Transverse colon (tissue), 4 donors: ENCODE results near the gene CEACAM1. TPM values are rescaled to one million over a fixed set of nuclear protein-coding genes. Genes with fewer than 3 reads are reported as not detected.
A peak's percentile ranks its signal among the peaks of the same experiment; 100 is the strongest.

Experiments
- DNase-seq: peaks from one replicate; pipeline ENCODE4 v3.0.0-alpha.2; 2019
- H3K27ac ChIP-seq, 4 donors: fragments of 200-600 bp; sonication (generic); 2 replicates each; pipeline ENCODE4 v1.5.1; 2016 to 2018; ENCODE audit warnings: inconsistent platforms in 4 of 4
- H3K27me3 ChIP-seq: fragments of 200-600 bp; sonication (generic); 2 replicates; pipeline ENCODE4 v1.5.1; 2017; ENCODE audit warnings: inconsistent platforms
- H3K36me3 ChIP-seq, 4 donors: fragments of 200-600 bp; sonication (generic); 2 replicates each; pipeline ENCODE4 v1.5.1; 2017 to 2019; ENCODE audit warnings: inconsistent platforms in 4 of 4
- H3K4me1 ChIP-seq, 4 donors: fragments of 200-600 bp; sonication (generic); 2 replicates each; pipeline ENCODE4 v1.5.1; 2017 to 2020; ENCODE audit warnings: inconsistent platforms in 4 of 4
- H3K4me3 ChIP-seq, 4 donors: fragments of 200-600 bp; sonication (generic); 1 replicate in 1 of 4; 2 replicates in 3 of 4; pipeline versions ENCODE4 v1.5.1 to v1.6.1; 2017 to 2019; ENCODE audit warnings: inconsistent platforms in 4 of 4
- H3K9me3 ChIP-seq, 2 donors: fragments of 200-600 bp; sonication (generic); 2 replicates each; pipeline ENCODE4 v1.5.1; 2017 to 2019; ENCODE audit warnings: inconsistent platforms in 2 of 2
- EP300 ChIP-seq: sonication (generic); formaldehyde crosslinking; IDR thresholded peaks from one replicate; pipeline ENCODE4 v1.6.1; 2017; ENCODE audit warnings: antibody characterized with exemption, low read depth
- POLR2A ChIP-seq: fragments of 450-650 bp; IDR thresholded peaks from one replicate; pipeline ENCODE4 v1.6.1; 2016; ENCODE audit warnings: antibody characterized with exemption, mild to moderate bottlenecking, moderate library complexity
- POLR2AphosphoS5 ChIP-seq, 3 donors: sonication (generic); formaldehyde crosslinking; IDR thresholded peaks; one replicate each; pipeline ENCODE4 v1.6.1; 2016; ENCODE audit warnings: antibody characterized with exemption in 3 of 3
- WGBS, 2 donors: methylation state at CpG; one replicate each; pipeline ENCODE4 v1.1.5; 2018; ENCODE audit warnings: low coverage in 1 of 2; 5-methylcytosine and 5-hydroxymethylcytosine counted together
- in situ Hi-C, 4 donors: fragments of 200-750 bp; cut with MboI; loops; one replicate each; pipeline versions ENCODE4 v1.15.0 to v1.15.1; 2017; ENCODE audit warnings: low sequenced_read_pairs in 3 of 4, low pct_ligation_motif_present in 1 of 4, low pct_unique_long_range_greater_than_20kb in 1 of 4
- intact Hi-C: fragments of 100-400 bp; cut with DNase I; formaldehyde crosslinking; loops from one replicate; pipeline ENCODE4 v1.15.1; 2023; ENCODE audit warnings: low total_unique reads
- total RNA-seq, 4 donors: library from RNA; depleted of rRNA; stranded (reverse); fragments of >200 nt; gene quantifications; one replicate each; pipeline ENCODE4 v1.1.0, GENCODE V29; 2016
- TF ChIP-seq, protein P1 (sequence below), 5 experiments: fragments of 200-600 bp in 3 of 5; fragments of 450-650 bp in 2 of 5; sonication (generic) in 3 of 5; IDR thresholded peaks; 1 replicate in 2 of 5; 2 replicates in 3 of 5; pipeline ENCODE4 v1.5.1; 2016 to 2017; ENCODE audit warnings: antibody characterized with exemption in 5 of 5, inconsistent platforms in 3 of 5, mild to moderate bottlenecking in 2 of 5, moderate library complexity in 1 of 5

Gene CEACAM1
- total RNA-seq, 4 donors from 2014 or later, result 38.6 to 835 (median 564) TPM

DNA sequence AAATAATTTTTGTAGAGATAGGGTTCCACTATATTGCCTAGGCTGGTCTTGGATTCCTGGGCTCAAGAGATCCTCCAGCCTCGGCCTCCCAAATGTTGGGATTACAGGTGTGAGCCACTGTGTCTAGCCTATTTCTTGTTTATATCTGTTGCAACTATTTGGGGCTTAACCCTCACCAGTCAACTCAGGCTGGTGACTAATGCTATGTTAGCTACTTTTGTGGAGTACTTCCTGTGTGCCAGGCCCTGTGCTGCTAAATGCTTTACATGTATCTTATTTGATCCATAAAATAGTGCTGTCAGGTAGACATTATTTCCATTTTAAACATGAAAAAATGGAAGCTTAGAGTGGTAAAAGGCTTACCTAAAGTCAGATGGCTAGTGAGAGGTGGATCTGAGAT, 13.8 kb downstream of the CEACAM1 start:
- DNase-seq, result no peak
- 90 to 100% methylated on average over 1 of the region's 1 CpG for WGBS, 2 donors

DNA sequence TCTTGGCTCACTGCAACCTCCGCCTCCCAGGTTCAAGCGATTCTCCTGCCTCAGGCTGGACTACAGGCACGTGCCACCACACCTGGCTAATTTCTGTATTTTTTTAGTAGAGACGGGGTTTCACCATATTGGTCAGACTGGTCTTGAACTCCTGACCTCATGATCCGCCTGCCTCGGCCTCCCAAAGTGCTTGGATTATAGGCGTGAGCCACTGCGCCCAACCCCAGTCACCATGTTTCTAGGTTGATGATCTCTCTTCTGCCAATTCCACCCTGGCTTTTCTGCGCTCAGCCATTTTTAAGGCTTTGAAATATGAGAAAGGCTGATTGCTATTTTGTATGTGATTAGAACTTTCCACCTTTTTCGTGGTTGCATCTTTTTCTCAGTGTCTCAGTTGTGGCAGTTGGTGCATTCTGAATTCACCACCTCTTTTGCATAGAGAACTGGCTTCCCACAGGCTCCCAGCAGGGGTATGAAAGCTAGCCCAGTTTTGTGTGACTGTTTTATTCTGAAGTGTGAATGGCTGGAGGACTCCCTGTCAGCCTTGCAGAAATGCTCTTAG, 15.5 kb downstream of the CEACAM1 start:
- Histone ChIP-seq H3K27ac (peak overlapping the region in 1 of 4 donors; percentile 21), H3K27me3 (no peaks in the 10 kb centered on the region), H3K9me3 (peaks cover 0 to 6% of the 10 kb centered on the region in 2 donors), H3K4me3 (no peak overlapping the region), H3K36me3 (peaks cover 0 to 10% (median 0%) of the 10 kb centered on the region in 4 donors), H3K4me1 (no peaks in the 10 kb centered on the region)
- 68 to 82% methylated on average over 4 to 10 of the region's 10 CpGs for WGBS, 2 donors
- DNase-seq, result no peak
- in situ Hi-C loops, result no loop called here
- intact Hi-C loops, result no loop called here
- no peak for TF ChIP-seq POLR2AphosphoS5 (IDR thresholded peaks at IDR 0.05)
- TF ChIP-seq EP300, result no peak
- TF ChIP-seq, protein P1, sequence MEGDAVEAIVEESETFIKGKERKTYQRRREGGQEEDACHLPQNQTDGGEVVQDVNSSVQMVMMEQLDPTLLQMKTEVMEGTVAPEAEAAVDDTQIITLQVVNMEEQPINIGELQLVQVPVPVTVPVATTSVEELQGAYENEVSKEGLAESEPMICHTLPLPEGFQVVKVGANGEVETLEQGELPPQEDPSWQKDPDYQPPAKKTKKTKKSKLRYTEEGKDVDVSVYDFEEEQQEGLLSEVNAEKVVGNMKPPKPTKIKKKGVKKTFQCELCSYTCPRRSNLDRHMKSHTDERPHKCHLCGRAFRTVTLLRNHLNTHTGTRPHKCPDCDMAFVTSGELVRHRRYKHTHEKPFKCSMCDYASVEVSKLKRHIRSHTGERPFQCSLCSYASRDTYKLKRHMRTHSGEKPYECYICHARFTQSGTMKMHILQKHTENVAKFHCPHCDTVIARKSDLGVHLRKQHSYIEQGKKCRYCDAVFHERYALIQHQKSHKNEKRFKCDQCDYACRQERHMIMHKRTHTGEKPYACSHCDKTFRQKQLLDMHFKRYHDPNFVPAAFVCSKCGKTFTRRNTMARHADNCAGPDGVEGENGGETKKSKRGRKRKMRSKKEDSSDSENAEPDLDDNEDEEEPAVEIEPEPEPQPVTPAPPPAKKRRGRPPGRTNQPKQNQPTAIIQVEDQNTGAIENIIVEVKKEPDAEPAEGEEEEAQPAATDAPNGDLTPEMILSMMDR (IDR thresholded peaks at IDR 0.05), result no peak
- TF ChIP-seq POLR2A, result no peak

More for the DNA sequence above, 13.8 kb downstream of the CEACAM1 start:
- in situ Hi-C loops, result no loop called here
- Histone ChIP-seq H3K27me3 (no peaks in the 10 kb centered on the region), H3K36me3 (peaks cover 0 to 10% (median 0%) of the 10 kb centered on the region in 4 donors), H3K27ac (no peak overlapping the region), H3K4me3 (no peak overlapping the region), H3K4me1 (no peaks in the 10 kb centered on the region), H3K9me3 (peaks cover 0 to 6% of the 10 kb centered on the region in 2 donors)
- intact Hi-C loops, result no loop called here
- no peak for TF ChIP-seq POLR2AphosphoS5 (IDR thresholded peaks at IDR 0.05)
- TF ChIP-seq POLR2A, result no peak
- TF ChIP-seq, protein P1 (IDR thresholded peaks at IDR 0.05), result no peak
- no peak for TF ChIP-seq EP300

DNA sequence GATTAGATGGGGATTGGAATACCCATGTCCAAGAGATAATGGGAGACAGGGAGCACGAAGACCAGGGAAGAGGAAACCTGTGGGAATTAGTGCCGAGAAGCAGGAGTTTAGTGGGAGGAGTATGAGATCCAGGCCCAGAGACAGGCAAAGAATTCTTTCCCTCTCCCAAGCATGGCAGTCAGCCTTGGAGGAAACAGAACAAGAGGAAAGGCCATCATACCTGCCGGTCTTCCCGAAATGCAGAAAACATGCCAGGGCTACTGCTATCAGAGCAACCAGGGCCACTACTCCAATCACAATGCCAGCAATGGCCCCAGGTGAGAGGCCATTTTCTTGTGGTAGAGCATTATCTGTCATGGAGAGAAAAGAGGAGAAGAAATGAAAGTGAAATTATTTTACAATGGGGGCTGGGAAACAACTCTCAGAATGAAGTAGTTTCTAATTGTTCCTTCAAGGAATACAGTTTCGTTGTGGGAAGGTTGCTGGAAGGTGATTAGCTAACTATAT, 16.1 kb downstream of the CEACAM1 start:
- Histone ChIP-seq H3K4me3 (no peak overlapping the region), H3K27ac (no peak overlapping the region), H3K4me1 (no peaks in the 10 kb centered on the region), H3K27me3 (no peaks in the 10 kb centered on the region), H3K9me3 (peaks cover 0 to 5% of the 10 kb centered on the region in 2 donors), H3K36me3 (peaks cover 0 to 10% (median 0%) of the 10 kb centered on the region in 4 donors)
- DNase-seq, result no peak
- intact Hi-C loops (no loop called here), in situ Hi-C loops (no loop called here)
- TF ChIP-seq EP300 (no peak), POLR2AphosphoS5 (IDR thresholded peaks at IDR 0.05) (no peak), POLR2A (no peak)
- TF ChIP-seq, protein P1 (IDR thresholded peaks at IDR 0.05), result no peak
- WGBS, 2 donors, result 85 to 88% methylated on average over 3 to 5 of the region's 5 CpGs

DNA sequence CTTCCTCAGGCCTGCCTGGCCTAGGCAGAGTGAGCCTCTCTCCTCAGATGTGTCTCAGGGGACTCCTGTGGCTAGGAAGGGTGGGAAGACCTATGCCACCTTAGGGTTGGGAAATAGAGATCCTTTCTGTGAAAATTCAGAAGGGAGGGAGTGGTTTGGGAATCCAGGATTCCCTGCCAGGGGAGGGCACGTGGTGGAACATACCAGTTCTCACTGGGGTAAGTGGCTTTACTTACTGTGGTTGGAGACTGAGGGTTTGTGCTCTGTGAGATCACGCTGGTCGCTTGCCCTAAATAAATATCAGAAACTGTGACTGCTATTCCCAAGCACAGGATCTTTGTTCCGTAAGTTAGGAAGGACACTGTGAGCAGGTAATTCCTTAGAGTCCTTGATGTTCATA, 16.9 kb downstream of the CEACAM1 start:
- no peak for DNase-seq
- Histone ChIP-seq H3K27ac (no peak overlapping the region), H3K36me3 (peaks cover 0 to 10% (median 0%) of the 10 kb centered on the region in 4 donors), H3K4me3 (no peak overlapping the region), H3K9me3 (no peaks in the 10 kb centered on the region), H3K4me1 (no peaks in the 10 kb centered on the region), H3K27me3 (no peaks in the 10 kb centered on the region)
- intact Hi-C loops (no loop called here), in situ Hi-C loops (no loop called here)
- 94 to 96% methylated on average over 4 of the region's 4 CpGs for WGBS, 2 donors
- no peak for TF ChIP-seq POLR2AphosphoS5 (IDR thresholded peaks at IDR 0.05)
- no peak for TF ChIP-seq EP300
- no peak for TF ChIP-seq POLR2A
- TF ChIP-seq, protein P1 (IDR thresholded peaks at IDR 0.05), result no peak
